ENCODE measurements around the gene CFAP97.

CFAP97 gene

DNA sequence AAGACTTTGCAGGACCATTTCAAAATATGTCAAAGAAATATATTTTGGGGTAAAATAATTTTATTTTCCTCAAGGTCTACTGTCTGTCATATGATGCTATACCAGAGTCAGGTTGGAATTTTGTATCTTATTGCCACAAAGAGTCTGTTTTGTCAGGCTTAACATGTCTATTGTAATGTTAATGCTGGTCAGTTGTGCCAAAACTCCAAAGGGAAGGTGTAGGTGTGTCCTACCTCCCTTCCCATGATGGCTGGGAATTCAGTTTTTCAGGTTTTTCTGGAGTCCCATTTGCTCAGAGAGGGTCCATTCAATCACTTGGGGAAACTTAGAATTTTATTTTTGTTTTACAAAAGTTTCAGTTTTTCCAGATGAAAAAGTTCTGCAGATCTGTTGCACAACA is 94.1 kb downstream of the CFAP97 start:
- no peak for DNase-seq (ENCODE audit: low spot score)
